ENCODE measurements around the gene CSTB.

Gene CSTB

DNA sequence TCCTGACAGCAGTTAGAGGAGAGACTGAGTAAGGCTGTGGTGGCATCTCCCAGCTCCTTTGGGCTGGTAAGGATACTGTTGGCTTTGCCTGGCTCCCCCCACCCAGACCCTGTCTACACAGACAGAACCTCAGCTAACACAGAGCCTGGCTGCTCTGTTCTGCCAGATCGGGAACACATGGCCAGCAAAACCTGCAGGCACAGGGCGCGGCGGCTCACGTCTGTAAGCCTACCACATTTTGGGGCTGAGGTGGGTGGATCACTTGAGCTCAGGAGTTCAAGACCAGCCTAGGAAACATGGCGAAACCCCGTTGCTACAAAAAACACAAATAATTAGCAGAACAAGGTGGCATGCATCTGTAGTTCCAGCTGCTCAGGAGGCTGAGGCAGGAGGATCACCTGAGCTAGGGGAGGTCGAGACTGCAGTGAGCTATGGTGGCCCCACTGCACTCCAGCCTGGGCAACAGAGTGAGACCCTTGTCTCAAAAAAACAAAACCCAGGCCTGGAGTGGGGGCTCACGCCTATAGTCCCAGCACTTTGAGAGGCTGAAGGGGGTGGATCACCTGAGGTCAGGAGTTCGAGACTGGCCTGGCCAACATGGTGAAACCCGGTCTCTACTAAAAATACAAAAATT, 6.7 kb downstream of the CSTB start:
- DNase-seq (ENCODE audit: extremely low read depth in 1 of 2, low read depth in 1 of 2), result no peak

DNA sequence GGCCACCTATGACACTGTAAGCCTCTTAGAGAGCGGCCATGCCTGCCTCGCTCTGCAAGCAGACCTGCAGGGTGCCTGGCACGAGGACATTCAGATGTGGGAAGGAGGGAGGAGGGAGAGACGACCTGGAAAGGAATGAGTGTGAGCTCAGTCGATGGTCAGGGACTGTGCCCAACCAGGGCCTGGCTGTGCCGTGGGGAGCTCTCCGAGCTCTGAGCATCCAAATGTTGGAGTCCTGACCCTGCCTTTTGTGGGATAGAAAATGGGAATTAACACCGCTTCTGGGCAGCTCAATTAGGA, 7.3 kb downstream of the CSTB start:
- no peak for DNase-seq (ENCODE audit: extremely low read depth in 1 of 2, low read depth in 1 of 2)

DNA sequence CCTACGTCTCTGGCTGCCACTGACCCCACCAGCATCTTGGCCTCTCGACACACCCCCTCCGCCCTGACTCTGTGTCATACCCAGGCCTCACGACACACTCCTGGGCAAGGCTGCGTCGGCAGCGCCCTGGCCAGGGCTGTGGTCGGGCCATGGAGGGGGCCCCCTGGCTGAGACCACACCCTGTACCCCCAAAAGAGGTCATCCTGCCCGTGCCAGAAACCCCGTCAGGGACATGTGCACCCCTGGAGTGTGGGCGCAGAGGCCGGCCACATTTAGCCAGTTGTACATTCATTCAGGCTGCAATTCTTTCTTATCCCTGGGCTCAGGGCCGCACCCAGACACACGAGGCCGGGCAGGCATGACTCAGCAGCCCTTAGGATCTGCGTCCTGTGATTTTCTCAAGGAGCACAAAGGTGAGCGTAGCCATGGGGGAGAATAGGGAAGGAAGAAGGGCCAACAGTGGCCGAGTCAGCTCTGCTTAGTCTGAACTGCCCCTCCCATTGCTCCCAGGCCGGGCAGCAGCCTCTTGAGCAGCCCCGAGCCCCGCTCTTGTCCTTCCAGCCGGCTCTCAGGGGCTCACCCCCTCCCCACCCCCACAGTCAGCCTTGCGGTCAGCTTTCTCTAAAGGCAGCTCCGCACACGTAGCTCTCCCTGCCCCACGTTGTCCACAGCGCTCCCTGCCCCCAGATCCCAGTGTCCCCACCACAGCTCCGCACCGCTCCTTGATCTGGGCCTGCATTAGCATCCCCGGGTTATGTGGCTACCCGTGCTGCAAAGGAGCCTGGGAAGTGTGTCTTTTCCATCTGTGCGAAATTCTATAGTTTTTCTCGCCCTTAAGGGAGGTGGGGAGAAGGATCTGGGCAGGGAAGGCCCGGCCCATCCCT, 7.9 kb downstream of the CSTB start:
- no peak for DNase-seq (ENCODE audit: extremely low read depth in 1 of 2, low read depth in 1 of 2)

DNA sequence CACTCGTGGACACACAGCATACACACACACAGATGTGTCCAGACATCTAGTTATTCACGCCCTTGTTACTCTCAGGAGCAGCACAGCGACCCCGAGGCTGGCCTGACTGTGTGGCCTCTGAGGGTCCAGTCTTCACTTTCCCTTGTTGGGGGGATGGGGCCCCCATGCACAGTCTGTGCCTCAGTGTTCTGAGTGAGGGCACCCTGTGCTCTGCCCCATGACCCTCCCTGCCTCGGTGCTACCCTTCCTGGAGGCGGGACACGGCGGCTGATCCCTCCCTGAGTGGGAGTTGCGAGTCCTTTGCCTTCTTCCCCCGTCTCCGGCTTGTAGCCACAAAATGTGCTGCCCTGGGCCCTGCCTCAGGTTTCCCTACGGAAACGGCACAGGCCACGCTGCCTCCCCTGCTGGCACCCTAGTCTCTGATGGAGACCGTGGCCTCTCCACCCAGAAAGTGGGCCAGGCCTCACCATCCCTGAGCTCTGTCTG, 8.6 kb downstream of the CSTB start:
- no peak for DNase-seq (ENCODE audit: extremely low read depth in 1 of 2, low read depth in 1 of 2)

DNA sequence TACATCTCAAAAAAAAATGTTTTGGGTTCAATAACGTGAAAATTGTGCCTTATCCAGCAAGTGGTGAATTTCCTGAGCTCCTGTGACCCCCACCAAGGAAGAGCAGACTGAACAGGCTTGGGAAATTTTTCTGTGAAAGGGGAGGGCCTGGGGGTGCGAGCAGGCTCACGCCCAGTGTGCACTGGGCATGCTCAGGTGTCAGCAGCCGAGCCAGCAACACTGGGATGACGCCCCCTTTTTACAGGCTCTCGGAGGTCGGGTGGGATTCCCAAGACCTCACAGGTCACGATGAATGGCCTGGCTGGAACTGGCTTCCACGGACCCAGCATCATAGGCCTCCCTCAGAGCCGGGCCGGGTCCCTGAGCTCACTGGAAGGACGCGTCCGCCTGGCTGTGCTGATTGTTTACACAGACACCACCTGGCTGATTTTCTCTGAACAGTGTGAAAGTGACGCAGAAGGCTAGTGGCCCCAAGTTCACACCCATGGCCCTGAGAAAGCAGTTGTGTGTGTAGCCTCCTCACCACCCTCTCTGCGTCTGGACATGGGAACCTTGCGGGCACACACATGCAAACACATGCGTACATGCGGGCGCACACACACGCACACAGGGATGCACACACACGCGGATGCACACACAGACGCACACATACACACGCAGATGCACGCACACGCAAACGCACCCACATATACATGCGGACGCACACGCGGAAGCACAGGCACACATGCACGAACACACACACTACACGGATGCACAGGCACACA, 9.2 kb downstream of the CSTB start:
- no peak for DNase-seq (ENCODE audit: extremely low read depth in 1 of 2, low read depth in 1 of 2)

DNA sequence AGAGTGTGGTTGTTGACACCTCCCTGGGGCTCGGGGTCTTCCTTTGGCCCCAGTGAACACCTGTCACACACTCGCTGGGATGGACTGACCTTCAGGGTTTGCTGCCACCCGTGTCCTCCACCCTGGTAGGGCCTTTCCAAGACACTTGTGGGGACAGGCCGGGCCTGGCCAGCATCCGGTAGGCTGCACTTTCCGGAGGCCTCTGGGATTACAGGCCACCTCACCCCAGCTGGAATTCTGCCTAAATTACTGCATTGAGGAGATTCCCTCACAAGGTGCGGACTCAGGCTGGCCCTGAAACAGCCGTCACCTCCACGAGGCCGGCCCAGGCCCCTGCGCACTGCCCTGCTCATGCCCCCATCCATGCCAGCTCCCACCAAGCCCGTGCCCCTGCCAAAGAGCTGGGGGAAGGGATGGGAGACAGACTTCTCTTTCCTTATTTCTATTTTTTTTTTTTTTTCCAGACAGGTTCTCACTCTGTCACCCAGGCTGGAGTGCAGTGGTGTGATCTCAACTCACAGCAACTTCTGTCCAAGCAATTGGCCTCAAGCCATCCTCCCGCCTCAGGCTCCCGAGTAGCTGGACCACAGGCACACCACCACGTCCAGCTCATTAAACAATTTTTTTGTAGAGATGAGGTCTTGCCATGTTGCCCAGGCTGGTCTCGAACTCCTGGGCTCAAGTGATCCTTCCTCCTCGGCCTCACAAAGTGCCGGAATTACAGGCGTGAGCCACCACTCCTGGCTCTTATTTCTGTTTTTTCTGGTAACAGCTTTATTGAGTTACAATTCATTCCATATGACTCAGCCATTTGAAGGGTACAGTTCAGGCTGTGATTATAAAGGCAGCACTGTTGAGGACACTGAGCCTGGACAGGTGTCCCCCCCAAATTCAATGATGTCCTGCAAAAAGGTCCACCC, 11.3 kb downstream of the CSTB start:
- no peak for DNase-seq (ENCODE audit: extremely low read depth in 1 of 2, low read depth in 1 of 2)

DNA sequence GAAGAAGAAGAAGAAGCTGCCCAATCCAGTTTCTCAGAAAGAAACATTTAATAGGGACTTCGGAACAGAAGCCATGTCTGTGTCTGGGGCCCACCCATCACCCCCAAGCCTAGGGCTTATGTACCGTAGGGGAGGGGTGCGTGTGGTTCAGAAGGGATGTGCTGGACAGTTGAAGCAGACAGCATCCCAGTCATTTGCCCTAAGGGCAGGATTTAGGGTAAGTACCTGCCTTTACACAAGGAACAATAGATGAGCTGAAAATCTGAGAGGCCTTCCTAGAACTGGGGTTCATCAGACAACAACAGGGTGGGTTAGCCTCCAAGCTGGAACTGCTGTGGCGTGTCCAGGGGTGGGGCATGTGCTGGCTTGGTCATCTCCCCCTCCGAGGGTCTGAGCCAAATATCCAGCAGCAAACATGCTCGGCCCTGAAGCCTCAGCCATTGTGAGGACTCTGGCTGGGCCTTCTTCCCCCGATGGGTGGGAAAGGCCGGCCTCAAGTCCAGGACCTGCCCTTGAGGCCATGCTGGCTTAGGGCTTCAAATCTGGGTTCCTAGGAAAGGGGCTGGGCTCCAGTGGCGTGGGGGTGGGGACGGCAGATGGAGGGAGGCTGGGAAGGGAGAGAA, 12.1 kb downstream of the CSTB start:
- no peak for DNase-seq (ENCODE audit: extremely low read depth in 1 of 2, low read depth in 1 of 2)

DNA sequence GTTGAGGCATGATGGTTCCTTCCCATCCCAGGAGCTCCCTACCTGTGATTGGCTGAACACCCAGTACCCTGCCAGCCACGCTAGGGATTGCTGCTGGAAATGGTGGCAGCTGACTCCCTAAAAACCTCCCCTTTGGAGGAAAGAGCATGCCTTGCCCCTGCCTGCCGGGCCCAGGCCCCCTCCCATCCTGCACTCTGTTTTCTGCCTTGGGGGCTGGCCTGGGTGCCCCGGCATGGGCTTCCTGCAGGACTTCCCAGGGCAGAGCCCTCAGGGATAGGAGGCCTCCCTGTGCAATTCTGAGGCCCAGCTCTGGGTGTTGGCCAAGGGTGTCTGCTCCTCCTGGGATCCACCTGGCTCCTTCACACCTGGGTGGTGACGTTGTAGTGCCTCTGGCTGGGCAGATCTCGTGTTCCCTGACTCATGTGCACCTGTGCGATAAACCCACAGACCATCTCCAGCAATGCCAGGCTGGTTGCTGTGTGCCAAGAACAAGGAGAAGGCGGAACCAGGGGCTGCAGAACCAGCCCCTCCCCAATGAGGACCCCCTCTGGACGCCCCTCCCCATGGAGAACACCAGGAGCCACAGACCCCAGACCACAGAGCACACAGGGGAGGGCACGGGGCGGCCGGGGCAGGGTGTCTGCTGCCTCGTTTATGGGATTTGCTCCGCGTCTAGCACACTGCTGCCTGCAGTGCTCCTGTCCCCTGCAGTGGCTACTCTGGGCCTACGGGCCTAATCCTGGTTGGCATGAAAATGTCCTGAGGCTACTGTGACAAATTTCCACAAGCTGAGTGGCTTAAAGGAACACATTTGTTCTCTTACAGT, 13.6 kb downstream of the CSTB start:
- DNase-seq (ENCODE audit: extremely low read depth in 1 of 2, low read depth in 1 of 2), result no peak

DNA sequence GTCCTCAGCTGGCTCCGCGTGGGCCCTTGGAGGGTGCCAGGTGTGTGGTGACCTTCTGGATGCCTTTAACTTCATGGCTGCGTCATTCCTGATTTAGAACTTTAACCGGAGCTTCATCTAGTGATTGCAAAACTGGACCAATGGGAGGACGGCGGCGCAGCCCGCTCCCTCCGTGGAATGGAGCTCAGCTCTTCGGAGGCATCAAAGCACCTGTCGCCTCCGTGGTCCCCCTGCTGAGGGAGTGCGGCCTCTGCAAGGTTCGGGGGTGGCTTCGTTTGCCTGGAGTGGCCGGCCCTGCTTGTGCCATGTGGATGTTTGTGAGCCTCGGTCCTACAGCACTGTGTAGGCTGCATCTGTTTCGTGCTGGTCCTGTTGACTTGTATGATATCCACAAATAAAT, 14.2 kb downstream of the CSTB start:
- no peak for DNase-seq (ENCODE audit: extremely low read depth in 1 of 2, low read depth in 1 of 2)

DNA sequence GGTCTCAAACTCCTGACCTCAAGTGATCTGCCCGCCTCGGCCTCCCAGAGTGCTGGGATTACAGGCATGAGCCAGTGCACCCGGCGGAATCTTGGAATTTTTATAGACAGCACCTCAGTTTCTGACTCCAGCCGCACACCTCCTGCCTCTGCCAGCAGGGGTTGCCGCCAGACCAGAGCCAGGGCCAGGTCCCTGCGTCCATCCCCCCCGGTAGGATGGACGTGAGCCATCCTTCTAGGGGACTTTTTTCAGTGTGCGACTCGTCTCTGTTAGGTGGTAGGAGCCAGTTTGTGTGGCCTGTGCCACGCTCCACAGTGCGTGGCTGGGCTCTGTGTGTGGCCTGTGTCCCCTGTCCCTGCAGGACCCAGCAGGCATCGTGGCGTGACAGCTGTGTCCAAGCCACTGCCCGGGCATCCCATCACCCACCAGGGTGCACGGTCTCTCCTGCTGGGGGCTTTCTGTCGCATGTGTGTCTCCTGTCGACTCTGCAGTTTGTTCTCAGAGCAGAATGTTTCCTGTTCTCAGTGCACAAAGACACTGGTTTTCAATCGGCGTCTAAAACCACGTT, 15.6 kb downstream of the CSTB start:
- no peak for DNase-seq (ENCODE audit: extremely low read depth in 1 of 2, low read depth in 1 of 2)

DNA sequence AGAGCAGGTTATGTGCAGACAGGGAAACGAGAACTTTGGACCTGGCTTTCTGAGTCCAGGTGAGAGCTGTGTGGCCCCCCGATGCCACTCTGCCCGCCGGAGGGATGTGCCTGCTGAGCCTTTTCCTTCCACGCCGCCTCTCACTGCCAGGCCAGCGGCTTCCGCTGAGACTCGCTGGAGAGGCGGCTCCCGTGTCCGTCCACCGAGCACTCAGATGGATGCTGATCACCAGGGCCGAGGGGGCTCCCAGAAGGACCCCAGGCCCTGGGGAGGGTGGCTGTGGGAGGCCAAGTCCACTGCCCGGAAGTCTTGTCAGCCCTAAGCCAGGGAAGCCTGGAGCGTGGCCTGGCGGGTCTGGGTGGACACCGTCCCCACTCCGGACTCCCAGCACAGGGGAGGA, 16.5 kb downstream of the CSTB start:
- DNase-seq (ENCODE audit: extremely low read depth in 1 of 2, low read depth in 1 of 2), result no peak

DNA sequence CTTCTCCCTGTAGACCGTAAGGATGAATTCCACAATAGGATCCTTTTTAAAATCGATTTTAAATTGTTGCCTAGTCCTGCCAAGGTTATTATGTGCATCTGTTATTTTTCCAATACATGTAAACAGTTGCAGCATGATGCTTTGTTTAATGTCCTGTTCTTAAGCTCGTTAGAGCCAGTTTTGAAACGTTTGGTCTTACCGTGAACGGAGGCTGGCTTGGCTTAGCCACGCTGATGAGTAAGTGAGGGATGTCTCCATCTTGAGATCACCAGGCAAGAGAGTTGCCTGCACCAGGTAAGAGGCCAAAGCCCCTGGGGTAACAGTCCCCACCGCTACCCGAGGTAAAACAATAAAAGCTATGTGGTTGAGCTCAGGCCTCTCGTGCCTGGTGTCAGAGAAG, 17.3 kb downstream of the CSTB start:
- DNase-seq (ENCODE audit: extremely low read depth in 1 of 2, low read depth in 1 of 2), result no peak

DNA sequence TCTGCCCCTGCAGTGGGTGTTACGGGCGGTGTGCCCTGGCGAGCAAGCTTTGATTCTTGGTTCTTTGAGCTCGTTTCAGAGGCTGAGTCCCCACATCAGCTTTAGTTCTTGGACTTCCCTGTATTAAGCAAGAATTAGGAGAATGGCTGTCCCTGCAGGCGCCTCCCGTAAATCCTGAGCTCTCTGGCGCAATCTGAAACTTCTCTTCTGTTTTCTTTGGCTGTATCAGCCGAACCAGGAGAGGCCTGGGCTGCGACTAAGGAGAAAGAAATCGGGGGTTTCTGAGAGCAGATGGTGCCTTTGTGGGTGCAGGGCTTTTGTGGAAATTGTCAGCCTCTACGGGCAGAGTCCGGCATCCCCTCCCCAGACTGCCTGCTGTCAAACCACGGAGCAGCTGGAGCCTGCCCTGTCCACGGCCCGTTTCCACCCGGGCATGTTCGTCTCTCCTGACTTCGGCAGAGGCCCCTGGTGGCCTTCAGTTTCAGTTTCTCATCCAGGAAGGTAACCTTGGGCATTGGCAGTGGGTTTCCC, 17.9 kb downstream of the CSTB start:
- no peak for DNase-seq (ENCODE audit: extremely low read depth in 1 of 2, low read depth in 1 of 2)

DNA sequence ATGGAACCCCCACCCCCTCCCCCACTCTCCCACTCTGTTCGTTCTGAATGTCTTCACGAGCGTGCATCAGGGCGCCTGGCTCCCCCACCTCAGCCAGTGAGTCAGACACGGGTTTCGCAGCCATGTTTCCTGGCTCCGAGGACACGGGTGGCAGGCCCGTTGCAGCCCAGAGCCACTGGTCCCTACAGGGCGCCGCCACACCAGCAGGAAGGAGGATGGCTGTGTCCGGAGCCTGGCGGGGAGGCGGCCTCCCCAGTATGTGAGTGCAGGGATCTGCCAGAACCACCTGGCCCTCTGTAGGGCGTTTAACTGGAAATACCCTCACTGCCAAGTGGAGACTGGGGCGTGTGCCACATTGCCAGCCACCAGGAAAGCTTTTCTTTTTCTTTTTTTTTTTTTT, 18.5 kb downstream of the CSTB start:
- DNase-seq (ENCODE audit: extremely low read depth in 1 of 2, low read depth in 1 of 2), result no peak

DNA sequence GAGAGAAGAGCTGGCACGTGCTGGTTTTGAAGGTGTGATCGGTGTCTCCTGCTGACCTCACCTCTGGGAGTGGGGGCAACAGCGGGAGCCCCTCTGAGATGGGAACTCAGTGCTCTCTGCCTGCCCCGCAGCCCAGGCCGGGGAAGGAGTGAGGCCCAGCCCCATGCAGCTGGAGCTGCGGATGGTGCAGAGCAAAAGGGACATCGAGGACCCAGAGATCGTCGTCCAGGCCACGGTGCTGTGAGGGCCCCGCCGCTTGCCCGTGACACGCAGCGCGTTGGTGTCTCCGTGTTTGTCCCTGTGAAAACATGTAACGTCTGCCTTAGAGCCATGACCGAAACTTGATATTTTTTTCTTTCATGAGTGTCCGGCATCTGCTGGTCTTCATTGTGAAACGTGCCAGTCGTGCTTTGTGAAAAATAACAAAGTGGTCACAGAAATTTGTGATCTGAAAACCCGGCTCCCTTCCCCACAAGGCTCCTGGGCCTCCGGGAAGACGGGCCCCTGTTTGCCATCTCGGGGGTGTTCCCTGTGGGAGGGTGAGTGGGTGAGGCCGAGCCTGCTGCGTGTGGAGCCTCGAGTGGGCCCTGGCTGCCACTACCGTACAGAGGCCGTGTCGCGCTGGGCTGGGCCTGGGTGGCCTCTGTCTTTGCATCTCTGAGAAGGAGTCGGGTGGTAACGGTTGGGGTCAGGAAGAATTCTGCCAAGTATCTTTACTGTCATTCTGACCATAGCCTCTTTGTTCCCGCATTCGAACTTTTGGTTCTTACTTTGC, 20.1 kb downstream of the CSTB start:
- no peak for DNase-seq (ENCODE audit: extremely low read depth in 1 of 2, low read depth in 1 of 2)

DNA sequence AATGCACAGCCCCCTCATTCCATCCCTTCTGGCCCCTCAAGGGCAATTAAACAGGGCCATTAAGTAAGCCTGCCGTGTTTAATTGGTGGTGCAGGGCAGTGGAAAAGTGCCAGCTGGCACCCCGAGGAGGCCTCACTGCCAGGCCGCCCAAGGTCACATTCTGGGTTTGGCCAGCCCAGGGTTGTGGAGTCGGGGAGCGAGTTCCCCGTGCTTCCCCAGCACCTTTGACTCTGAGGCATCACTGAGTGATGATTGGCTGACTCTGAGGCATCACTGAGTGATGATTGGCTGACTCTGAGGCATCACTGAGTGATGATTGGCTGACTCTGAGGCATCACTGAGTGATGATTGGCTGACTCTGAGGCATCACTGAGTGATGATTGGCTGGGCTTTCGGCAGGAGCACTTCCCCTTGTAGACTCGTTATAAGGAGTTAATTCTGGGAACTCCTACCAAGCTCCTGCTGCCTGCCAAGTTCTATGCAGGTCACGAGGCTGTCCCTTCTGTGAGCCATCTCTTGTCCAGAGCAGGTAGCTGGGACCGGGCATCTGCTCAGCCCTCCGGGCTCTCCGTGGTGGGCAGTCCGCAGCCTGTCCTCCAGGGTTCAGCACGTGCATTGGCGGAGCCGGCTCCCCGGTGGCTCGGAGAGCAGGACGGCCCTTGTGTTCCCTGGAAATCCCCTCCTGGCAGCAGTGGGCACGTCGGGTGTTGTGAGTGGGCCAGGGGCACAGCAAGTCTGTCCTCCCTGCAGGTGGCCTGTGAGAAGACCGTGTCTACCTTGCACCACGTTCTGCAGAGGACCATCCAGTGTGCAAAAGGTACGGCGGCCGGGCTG, 20.9 kb downstream of the CSTB start:
- no peak for DNase-seq (ENCODE audit: extremely low read depth in 1 of 2, low read depth in 1 of 2)

DNA sequence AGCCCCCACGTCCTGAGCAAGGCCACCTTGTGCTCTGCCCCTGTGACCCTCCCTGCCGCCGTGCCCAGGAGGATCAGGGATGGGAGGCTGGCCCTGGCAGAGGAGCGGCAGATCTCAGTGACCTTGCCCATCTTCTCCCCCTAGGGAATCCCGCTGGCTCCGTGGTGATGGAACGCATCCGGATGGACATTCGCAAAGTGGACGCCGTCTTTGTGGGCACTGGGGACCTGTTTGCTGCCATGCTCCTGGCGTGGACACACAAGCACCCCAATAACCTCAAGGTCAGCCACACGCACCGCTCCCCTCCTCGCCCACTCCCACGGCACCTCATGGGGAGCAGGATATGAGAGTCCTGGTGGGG, 22.7 kb downstream of the CSTB start:
- DNase-seq (ENCODE audit: extremely low read depth in 1 of 2, low read depth in 1 of 2), result no peak

All from stimulated activated CD8-positive, alpha-beta memory T cell treated with anti-CD3 and anti-CD28 coated beads, Interleukin-7, amount 100 ng/mL, for 48 hours (primary cell).